ENCODE measurements around the gene CDYL2.
A peak's percentile ranks its signal among the peaks of the same experiment; 100 is the strongest.
"Not testable (repeated sequence)": the region's sequence is repeated elsewhere in the genome, so short reads cannot be mapped to it uniquely, and the experiment has no call there.

CDYL2 gene

DNA sequence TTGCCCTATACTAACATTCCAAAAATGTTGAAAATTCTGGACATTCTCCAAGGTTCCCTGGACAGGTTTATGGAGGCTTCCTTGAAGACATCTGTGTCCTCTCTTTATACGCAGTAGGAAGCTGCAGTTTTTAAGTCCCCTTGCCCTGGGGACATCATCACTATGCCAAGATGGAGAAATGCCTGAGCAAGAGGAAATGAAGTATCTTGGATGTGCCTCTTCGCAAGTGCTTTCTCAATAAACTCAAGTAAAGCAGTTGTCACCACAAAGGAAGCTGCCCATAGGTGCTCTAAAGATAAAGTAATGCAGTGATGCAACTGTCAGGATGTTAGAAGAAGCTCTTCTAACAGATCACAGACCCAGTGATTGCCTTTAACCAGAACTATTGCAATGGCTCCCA, 71.0 kb downstream of the CDYL2 start:
- Histone ChIP-seq H3K79me2 (ENCODE audit: control insufficient read depth, insufficient read depth, low read length, poor library complexity) (no peaks in the 10 kb centered on the region), H3K9me3 (ENCODE audit: insufficient read depth, low read depth, low read length) (no peaks in the 10 kb centered on the region), H2BK120ac (ENCODE audit: insufficient read depth, low read length, poor library complexity) (no peak overlapping the region), H3K79me1 (ENCODE audit: low read length) (no peaks in the 10 kb centered on the region), H3K4me2 (ENCODE audit: low read length) (no peak overlapping the region), H4K8ac (ENCODE audit: low read depth, low read length) (no peak overlapping the region), H2BK12ac (ENCODE audit: low read length) (no peak overlapping the region), H2BK5ac (ENCODE audit: low read depth, low read length, poor library complexity) (no peak overlapping the region), H3K4me3 (ENCODE audit: low read depth, low read length) (no peak overlapping the region), H4K12ac (ENCODE audit: low read depth, low read length) (no peak overlapping the region), H2AFZ (ENCODE audit: insufficient read depth, low read length, poor library complexity) (no peak overlapping the region), H3K4ac (ENCODE audit: low read depth, low read length) (no peak overlapping the region), H3K36me3 (ENCODE audit: control insufficient read depth in 1 of 2, insufficient read depth in 2 of 2, low read length in 2 of 2) (no peaks in the 10 kb centered on the region), H3K23ac (ENCODE audit: low read length) (no peak overlapping the region), H3K14ac (ENCODE audit: low read length) (no peak overlapping the region), H4K91ac (ENCODE audit: low read depth, low read length) (no peak overlapping the region), H3K9ac (ENCODE audit: low read length) (no peak overlapping the region), H3K27me3 (ENCODE audit: insufficient read depth, low read length) (no peaks in the 10 kb centered on the region), H3K18ac (ENCODE audit: low read length) (no peak overlapping the region), H2AK5ac (ENCODE audit: low read length) (no peak overlapping the region), H3K27ac (ENCODE audit: low read depth, low read length) (no peak overlapping the region), H3K4me1 (ENCODE audit: control insufficient read depth in 1 of 2, insufficient read depth in 2 of 2, low read length in 2 of 2) (no peaks in the 10 kb centered on the region)
- DNase-seq, result peak; percentile 64 to 72
- WGBS (ENCODE audit: extremely low coverage, insufficient coverage, insufficient read length), result no CpG with 5 or more reads among the region's 2 CpGs

DNA sequence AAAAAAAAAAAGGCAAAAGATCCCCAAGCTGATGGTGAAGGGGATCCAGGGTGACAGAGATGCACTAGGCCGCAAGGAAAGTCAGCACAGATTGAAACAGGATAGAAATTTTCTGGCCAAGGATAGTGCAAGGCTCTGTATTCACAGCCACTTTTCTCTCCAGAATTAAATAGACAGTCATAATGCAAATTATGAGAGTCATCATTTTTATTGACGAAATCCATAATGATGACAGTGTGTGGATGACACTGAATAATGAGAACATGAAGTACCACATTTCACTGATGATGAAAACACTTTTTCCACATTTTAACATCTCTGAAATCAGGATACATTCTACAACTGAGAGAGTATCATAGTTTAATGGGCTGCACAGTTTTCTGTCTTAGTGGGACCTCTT, 72.5 kb downstream of the CDYL2 start:
- DNase-seq, result no peak
- no peak overlapping the region for H3K23ac ChIP-seq (ENCODE audit: low read length)
- WGBS (ENCODE audit: extremely low coverage, insufficient coverage, insufficient read length), result no CpG with 5 or more reads among the region's 2 CpGs

DNA sequence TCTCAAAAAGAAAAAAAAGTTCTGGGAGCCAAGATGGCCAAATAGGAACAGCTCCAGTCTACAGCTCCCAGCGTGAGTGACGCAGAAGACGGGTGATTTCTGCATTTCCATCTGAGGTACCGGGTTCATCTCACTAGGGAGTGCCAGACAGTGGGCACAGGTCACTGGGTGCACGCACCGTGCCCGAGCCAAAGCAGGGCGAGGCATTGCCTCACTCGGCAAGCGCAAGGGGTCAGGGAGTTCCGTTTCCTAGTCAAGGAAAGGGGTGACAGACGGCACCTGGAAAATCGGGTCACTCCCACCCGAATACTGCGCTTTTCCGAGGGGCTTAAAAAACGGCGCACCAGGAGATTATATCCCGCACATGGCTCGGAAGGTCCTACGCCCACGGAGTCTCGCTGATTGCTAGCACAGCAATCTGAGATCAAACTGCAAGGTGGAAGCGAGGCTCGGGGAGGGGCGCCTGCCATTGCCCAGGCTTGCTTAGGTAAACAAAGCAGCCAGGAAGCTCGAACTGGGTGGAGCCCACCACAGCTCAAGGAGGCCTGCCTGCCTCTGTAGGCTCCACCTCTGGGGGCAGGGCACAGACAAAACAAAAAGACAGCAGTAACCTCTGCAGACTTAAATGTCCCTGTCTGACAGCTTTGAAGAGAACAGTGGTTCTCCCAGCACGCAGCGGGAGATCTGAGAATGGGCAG, 77.2 kb downstream of the CDYL2 start:
- not testable (repeated sequence) for H2AK5ac ChIP-seq (ENCODE audit: low read length); DNase-seq; H3K4me2 ChIP-seq (ENCODE audit: low read length); H3K79me1 ChIP-seq (ENCODE audit: low read length); H4K12ac ChIP-seq (ENCODE audit: low read depth, low read length); H3K9ac ChIP-seq (ENCODE audit: low read length); H3K4ac ChIP-seq (ENCODE audit: low read depth, low read length); H2BK5ac ChIP-seq (ENCODE audit: low read depth, low read length, poor library complexity); H3K18ac ChIP-seq (ENCODE audit: low read length); H2AFZ ChIP-seq (ENCODE audit: insufficient read depth, low read length, poor library complexity); H3K4me1 ChIP-seq (ENCODE audit: control insufficient read depth in 1 of 2, insufficient read depth in 2 of 2, low read length in 2 of 2); H3K23ac ChIP-seq (ENCODE audit: low read length); H2BK12ac ChIP-seq (ENCODE audit: low read length); H3K79me2 ChIP-seq (ENCODE audit: control insufficient read depth, insufficient read depth, low read length, poor library complexity); H3K27ac ChIP-seq (ENCODE audit: low read depth, low read length); H3K9me3 ChIP-seq (ENCODE audit: insufficient read depth, low read depth, low read length); H4K91ac ChIP-seq (ENCODE audit: low read depth, low read length); H4K8ac ChIP-seq (ENCODE audit: low read depth, low read length); H3K4me3 ChIP-seq (ENCODE audit: low read depth, low read length); H3K14ac ChIP-seq (ENCODE audit: low read length); H2BK120ac ChIP-seq (ENCODE audit: insufficient read depth, low read length, poor library complexity); H3K27me3 ChIP-seq (ENCODE audit: insufficient read depth, low read length); H3K36me3 ChIP-seq (ENCODE audit: control insufficient read depth in 1 of 2, insufficient read depth in 2 of 2, low read length in 2 of 2)
- no CpG with 5 or more reads among the region's 29 CpGs for WGBS (ENCODE audit: extremely low coverage, insufficient coverage, insufficient read length)

More for the DNA sequence above, 72.5 kb downstream of the CDYL2 start:
- H2AK5ac ChIP-seq (ENCODE audit: low read length), result no peak overlapping the region
- no peak overlapping the region for H4K8ac ChIP-seq (ENCODE audit: low read depth, low read length)
- H3K4ac ChIP-seq (ENCODE audit: low read depth, low read length), result no peak overlapping the region
- no peak overlapping the region for H4K12ac ChIP-seq (ENCODE audit: low read depth, low read length)
- H4K91ac ChIP-seq (ENCODE audit: low read depth, low read length), result no peak overlapping the region
- H2AFZ ChIP-seq (ENCODE audit: insufficient read depth, low read length, poor library complexity), result no peak overlapping the region
- H3K27me3 ChIP-seq (ENCODE audit: insufficient read depth, low read length), result no peaks in the 10 kb centered on the region
- H2BK5ac ChIP-seq (ENCODE audit: low read depth, low read length, poor library complexity), result no peak overlapping the region
- H3K4me3 ChIP-seq (ENCODE audit: low read depth, low read length), result no peak overlapping the region
- H3K79me1 ChIP-seq (ENCODE audit: low read length), result no peaks in the 10 kb centered on the region
- no peak overlapping the region for H2BK12ac ChIP-seq (ENCODE audit: low read length)
- H3K18ac ChIP-seq (ENCODE audit: low read length), result no peak overlapping the region
- H3K27ac ChIP-seq (ENCODE audit: low read depth, low read length), result no peak overlapping the region
- H3K4me2 ChIP-seq (ENCODE audit: low read length), result no peak overlapping the region
- H3K4me1 ChIP-seq (ENCODE audit: control insufficient read depth in 1 of 2, insufficient read depth in 2 of 2, low read length in 2 of 2), result no peaks in the 10 kb centered on the region
- no peaks in the 10 kb centered on the region for H3K36me3 ChIP-seq (ENCODE audit: control insufficient read depth in 1 of 2, insufficient read depth in 2 of 2, low read length in 2 of 2)
- H3K79me2 ChIP-seq (ENCODE audit: control insufficient read depth, insufficient read depth, low read length, poor library complexity), result no peaks in the 10 kb centered on the region
- H3K14ac ChIP-seq (ENCODE audit: low read length), result no peak overlapping the region
- no peak overlapping the region for H2BK120ac ChIP-seq (ENCODE audit: insufficient read depth, low read length, poor library complexity)
- H3K9ac ChIP-seq (ENCODE audit: low read length), result no peak overlapping the region
- H3K9me3 ChIP-seq (ENCODE audit: insufficient read depth, low read depth, low read length), result no peaks in the 10 kb centered on the region

DNA sequence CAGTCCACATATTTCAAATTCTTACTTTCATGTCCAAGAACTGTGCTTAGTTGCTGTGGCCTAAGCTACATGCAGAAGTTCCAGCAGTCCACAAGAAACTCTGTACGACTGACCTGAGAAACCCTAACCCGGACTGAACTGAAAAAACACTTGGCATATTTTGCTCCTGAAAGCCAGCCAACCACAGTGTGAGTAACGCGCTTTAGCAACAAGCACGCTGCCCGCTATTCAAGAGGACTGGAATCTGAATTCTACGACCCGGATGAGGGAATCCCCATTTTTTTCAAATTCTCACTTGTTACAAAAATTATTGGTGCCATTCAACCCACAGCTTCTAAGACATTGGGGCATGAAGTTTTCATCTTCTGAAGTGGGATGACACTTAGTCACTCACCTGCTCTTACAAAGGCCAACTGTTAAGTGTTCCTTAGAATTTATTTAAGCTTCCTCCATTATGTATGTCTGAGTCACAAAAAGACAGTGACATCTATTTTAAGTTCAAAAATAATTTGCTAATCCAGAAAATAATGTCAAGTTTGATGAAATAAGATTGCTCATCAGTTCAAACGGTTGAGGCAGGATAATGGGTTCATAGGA, 78.7 kb downstream of the CDYL2 start:
- Histone ChIP-seq H3K27me3 (ENCODE audit: insufficient read depth, low read length) (no peaks in the 10 kb centered on the region), H3K18ac (ENCODE audit: low read length) (no peak overlapping the region), H2BK120ac (ENCODE audit: insufficient read depth, low read length, poor library complexity) (no peak overlapping the region), H3K36me3 (ENCODE audit: control insufficient read depth in 1 of 2, insufficient read depth in 2 of 2, low read length in 2 of 2) (no peaks in the 10 kb centered on the region), H3K9ac (ENCODE audit: low read length) (no peak overlapping the region), H3K27ac (ENCODE audit: low read depth, low read length) (no peak overlapping the region), H3K4me2 (ENCODE audit: low read length) (no peak overlapping the region), H4K91ac (ENCODE audit: low read depth, low read length) (no peak overlapping the region), H3K4me1 (ENCODE audit: control insufficient read depth in 1 of 2, insufficient read depth in 2 of 2, low read length in 2 of 2) (no peaks in the 10 kb centered on the region), H3K9me3 (ENCODE audit: insufficient read depth, low read depth, low read length) (peaks cover 3% of the 10 kb centered on the region), H2BK5ac (ENCODE audit: low read depth, low read length, poor library complexity) (no peak overlapping the region), H4K8ac (ENCODE audit: low read depth, low read length) (no peak overlapping the region), H4K12ac (ENCODE audit: low read depth, low read length) (no peak overlapping the region), H3K79me2 (ENCODE audit: control insufficient read depth, insufficient read depth, low read length, poor library complexity) (no peaks in the 10 kb centered on the region), H2AK5ac (ENCODE audit: low read length) (no peak overlapping the region), H2AFZ (ENCODE audit: insufficient read depth, low read length, poor library complexity) (no peak overlapping the region), H3K4ac (ENCODE audit: low read depth, low read length) (no peak overlapping the region), H3K14ac (ENCODE audit: low read length) (no peak overlapping the region), H3K79me1 (ENCODE audit: low read length) (no peaks in the 10 kb centered on the region), H3K4me3 (ENCODE audit: low read depth, low read length) (no peak overlapping the region), H2BK12ac (ENCODE audit: low read length) (no peak overlapping the region), H3K23ac (ENCODE audit: low read length) (no peak overlapping the region)
- WGBS (ENCODE audit: extremely low coverage, insufficient coverage, insufficient read length), result no CpG with 5 or more reads among the region's 9 CpGs
- peak; percentile 78 to 82 for DNase-seq
